Cardiac septum (tissue), 1 donor: ENCODE measurements around the gene USP22. TPM values are rescaled to one million over a fixed set of nuclear protein-coding genes. Genes with fewer than 3 reads are reported as not detected.
"Not testable (repeated sequence)": the region's sequence is repeated elsewhere in the genome, so short reads cannot be mapped to it uniquely, and the experiment has no call there.

ENCODE experiments used
- DNase-seq: peaks from one replicate; pipeline ENCODE4 v3.0.0-alpha.2; 2020; ENCODE audit warnings: low spot score
- intact Hi-C: fragments of 100-400 bp; cut with DNase I; formaldehyde crosslinking; loops from one replicate; pipeline ENCODE4 v1.14.0; 2022
- total RNA-seq: library from RNA; stranded (reverse); fragmentation: NEBNext Ultra II Directional; extraction: Animal tissue kit (Norgen Biotek cat#: 25700); gene quantifications from one replicate; pipeline ENCODE4 v1.2.1, GENCODE V29; 2021
- donor health status: DM: no; HTN: no; CAD: no.

USP22 gene
- total RNA-seq, 1 donor from 2014 or later, result 200 TPM

DNA sequence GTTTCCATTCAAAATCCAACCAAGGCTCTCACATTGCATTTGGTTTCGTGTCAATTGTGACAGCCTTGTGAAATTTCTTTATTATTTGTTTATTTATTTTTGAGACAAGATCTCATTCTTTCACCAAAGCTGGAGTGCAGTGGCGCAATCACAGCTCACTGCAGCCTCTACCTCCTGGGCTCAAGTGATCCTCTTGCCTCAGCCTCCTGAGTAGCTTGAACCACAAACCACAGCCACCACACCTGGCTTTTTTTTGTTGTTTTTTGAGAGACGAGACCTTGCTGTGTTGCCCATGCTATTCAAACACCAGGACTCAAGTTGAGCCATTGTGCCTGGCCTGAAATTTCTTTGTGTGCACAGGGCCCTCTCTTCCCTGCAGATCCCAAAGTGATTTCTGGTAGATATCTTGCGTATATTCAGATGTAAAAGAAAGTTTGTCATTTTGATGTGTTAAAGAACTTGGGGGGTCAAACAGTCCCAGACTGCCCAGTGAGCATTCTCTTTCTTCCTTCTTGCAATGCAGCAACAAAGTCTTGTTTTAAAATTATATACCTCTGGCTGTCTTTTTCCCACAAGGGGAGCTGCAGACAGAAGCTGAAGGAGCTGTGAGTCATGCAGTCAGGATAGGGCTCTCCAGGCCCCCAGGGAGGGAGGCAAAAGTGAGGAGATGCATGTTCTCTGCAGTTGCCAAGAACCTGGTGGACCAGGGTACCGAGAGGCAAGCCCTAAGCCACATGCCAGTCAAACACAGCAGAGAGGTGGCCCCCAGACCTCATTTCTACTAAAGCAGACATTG lies 15.5 kb upstream of the USP22 start:
- DNase-seq, result no peak
- intact Hi-C loops, result no loop called here

DNA sequence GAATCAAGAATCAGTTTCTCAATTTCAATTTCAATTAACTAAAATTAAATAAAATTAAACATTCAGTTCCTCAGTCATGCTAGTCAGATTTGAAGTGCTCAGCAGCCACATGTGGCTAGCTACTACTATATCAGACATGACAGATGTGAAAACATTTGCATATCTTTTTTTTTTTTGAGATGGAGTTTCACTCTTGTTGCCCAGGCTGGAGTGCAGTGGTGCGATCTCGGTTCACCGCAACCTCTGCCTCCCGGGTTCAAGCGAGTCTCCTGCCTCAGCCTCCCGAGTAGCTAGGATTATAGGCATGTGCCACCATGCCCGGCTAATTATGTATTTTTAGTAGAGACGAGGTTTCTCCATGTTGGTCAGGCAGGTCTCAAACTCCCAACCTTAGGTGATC lies 10.2 kb upstream of the USP22 start:
- intact Hi-C loops, DNase-seq: not testable (repeated sequence)

DNA sequence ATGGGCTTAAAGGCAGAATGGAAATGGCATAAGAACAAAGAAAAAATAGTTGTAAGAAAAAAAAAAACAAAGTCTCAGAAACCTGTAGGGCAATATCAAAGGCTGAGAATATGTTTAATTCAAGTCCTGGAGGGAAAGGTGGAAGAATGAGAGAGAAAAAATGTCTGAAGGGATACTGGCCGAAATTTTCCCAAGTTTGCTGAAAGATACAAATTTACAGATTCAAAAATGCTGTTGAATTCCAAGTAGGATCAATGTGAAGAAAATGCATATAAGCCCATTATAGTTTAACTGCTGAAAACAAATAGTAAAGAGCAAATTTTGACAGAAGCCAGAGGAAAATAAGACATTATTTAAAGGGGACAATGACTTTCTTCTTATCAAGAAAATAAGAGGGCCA lies 6.6 kb upstream of the USP22 start:
- DNase-seq, result no peak
- intact Hi-C loops, result no loop called here

DNA sequence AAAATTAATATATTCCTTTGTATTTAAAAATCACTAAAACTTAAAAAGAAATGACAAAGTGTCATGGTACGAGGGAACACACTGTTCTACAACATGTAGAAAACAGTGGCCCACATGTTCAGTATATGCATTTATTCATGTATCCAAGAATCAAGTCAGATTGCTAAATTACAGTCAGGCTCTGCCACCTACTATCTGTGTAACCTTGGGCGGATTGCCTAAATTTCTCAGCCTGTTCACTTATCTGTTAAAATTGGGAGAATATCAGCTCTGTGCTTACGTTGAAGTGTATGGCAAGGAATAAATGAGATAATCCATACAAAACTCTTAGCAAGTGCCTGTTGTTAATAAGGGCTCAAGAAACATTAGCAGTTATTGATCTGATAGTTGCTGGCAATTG lies 3.4 kb upstream of the USP22 start:
- DNase-seq, result no peak
- intact Hi-C loops, result no loop called here

DNA sequence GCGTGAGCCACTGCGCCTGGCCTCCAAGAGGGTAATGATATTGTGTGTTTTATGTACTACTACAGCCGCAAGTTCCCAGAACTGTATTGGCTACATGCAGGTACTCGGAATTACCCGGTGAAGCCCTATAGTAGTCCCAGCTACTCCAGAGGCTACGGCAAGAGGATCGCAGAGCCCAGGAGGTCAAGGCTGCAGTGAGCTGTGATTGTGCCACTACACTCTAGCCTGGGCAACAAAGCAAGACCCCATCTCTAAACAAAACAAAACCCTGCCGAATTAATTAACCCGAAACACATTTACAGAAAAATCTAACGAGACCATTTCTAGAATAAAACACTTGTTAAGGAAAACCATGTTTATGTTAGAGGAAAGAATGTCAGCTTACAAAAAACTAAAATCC lies 2.2 kb upstream of the USP22 start:
- no peak for DNase-seq
- intact Hi-C loops, result loop anchor here (5.0 kb wide), 3 partner anchors 48 to 167 kb away; partner anchors contain the start of gene TMEM11

DNA sequence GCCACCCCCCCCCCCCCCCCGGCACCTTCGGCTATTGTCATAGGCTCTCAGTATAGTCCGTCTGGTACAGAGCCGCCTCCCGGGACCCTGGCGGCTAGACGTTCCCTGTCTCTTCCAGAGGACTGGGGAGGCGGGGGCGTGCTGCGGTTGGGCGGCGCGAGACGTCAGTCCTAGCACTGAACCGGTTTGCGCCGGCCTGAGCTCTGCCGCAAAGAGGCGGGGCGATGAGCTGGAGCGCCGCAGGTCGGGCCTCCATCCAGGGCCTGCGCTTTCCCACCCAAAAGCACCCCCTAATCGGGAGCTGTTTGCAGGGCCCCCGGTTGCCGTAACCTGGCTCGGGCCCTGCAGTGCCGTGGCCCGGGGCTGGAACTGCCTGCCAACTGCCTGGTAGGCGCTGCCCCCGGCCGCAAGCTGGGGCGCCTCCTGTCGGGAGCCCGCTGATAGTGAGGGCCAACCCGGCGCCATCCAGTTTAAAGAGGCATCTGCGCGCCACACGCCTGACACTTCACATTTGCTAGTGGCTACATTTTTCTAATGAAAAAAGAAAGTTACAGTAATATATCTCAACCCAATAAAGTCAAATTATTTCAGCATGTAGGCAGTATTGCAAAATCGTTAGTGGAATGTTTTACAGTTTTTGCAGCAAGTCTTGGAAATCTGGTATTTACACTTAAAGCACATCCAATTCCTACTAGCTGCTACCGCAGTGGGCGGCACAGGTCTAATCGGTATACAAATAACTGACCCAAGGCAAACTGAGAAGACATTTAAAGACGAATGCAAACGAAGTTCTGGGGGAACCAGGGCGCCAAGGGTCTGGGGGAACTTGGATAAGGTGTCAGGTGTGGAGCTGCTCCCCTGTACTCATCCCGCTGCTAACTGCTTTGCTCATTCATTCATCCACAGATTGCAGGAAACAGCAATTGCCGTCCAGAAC lies 753 bp upstream of the USP22 start:
- intact Hi-C loops, result loop anchor here (2.0 to 5.0 kb wide), 5 partner anchors 46 to 243 kb away; partner anchors contain the start of gene TMEM11
- DNase-seq, result peak; percentile 98

DNA sequence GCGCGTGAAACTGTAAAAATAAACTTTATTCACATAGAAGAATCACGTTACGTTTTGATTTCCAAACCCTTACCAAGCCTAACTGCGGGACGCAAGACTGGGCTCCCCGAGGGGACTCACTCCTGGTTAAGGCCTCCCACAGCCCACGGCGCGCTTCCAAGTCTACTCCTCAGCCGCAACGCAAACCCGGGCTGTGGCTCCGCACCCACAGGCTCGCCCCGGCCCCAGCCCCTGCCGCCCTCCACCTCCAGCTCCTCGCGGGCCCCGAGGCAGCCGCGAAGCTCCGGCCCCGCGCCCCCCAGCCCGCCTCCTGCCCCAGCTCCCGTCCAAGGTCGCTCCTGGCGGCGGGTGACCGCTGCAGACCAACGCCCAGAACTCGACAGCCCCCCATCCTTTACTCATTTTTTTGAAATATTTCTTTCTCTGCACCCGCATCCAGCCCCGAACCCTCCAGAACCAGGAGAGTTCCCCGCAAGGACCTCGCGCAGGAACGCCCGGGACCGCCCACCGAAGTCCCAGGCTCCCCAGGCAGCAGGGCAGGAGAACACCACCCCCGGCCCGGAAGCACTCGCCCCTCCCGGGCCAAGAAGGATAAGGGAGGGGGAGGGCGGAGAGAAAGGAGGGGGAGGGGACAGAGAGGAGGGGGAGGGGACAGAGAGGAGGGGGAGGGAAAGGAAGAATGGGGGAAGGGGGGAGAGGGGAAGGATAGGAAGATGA lies 912 bp downstream of the USP22 start:
- intact Hi-C loops, result loop anchor here (2.0 to 5.0 kb wide), 5 partner anchors 45 to 245 kb away; partner anchors contain the start of gene TMEM11
- peak; percentile 92 for DNase-seq

DNA sequence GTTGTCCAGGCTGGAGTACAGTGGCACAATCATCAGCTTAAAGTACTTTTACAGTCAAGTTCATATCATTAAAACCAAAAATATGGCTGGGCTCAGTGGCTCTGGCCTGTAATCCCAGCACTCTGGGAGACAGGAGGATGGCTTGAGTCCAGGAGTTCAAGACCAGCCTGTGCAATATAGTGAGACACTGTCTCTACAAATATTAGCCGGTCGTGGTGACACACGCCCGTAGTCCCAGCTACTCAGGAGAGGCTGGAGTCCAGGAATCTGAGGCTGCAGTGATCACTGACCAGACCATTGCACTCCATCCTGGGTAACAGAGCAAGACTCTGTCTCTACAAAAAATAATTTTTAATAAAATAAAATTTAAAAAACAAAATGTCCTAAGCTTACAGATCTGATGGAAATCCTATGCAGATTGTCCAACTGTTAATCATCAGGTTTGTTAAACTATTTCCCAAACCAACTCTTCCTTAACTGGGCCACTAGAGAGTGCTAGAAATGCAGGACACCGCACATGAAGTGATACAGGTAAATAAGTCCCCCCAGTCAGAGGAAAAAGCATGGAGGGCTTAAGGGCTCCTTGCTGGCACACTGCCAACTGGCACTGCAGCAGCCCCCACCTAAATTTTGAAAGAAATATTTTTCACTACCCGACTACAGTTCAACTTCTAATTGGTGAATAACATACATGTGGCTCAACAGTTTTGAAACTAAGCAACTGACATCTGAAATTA lies 2.8 kb downstream of the USP22 start:
- no peak for DNase-seq

DNA sequence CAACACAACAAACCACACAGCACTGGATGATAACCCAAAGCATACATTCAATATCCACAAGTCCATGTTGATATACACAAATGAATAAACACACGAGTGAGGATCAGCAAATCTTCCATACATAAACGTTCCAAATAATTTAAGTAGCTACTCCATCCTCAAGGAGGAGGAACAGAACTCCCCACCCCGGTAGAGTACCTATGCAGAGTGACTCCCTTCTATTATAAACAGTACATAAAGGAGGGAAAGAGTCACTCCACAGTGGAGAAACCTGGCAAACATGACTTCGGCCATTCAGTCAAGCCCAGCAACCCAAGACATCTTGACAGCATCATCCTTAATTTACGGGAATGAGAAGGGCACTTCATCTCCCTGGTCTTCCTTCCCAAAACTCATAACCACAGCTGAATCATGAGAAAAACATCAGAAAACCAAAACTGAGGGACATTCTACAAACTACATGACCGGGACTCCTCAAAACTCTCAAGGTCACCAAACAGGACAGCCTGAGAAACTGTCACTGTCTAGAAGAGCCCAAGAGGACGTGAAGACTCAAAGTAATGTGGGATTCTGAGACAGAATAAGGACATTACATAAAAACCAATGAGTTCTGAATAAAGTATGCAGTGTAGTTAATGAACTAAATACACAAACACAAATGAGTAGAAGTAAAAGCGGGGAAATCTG lies 5.6 kb downstream of the USP22 start:
- intact Hi-C loops, result no loop called here

More for the DNA sequence above, 2.8 kb downstream of the USP22 start:
- intact Hi-C loops, result loop anchor here (5.0 kb wide), 3 partner anchors 43 to 172 kb away; partner anchors contain the start of gene TMEM11

DNA sequence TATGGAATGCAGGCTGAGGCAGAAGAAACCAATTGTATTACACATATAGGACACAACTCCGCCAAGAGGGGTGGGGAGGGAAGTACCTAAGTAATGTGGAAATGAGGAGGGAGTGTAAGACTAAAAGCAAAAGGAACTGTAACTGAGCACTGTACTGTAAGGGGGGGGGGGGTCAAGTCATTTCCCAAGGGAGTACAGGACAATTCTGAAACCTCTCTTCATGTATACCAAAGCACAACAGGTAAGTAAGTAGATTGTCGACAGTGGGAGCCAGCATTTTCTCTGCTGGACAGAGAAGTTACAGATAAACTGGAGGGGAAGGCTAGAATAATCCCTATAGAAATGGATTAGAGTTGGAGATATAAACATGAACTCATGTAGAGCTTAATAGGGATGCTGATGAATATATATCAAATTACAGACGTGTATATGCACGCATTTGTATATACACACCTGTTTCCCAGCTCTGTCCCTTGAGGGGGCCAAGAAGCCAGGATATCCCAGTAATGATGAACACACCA lies 6.4 kb downstream of the USP22 start:
- intact Hi-C loops, result no loop called here
- DNase-seq, result no peak

More for the DNA sequence above, 5.6 kb downstream of the USP22 start:
- DNase-seq, result no peak

DNA sequence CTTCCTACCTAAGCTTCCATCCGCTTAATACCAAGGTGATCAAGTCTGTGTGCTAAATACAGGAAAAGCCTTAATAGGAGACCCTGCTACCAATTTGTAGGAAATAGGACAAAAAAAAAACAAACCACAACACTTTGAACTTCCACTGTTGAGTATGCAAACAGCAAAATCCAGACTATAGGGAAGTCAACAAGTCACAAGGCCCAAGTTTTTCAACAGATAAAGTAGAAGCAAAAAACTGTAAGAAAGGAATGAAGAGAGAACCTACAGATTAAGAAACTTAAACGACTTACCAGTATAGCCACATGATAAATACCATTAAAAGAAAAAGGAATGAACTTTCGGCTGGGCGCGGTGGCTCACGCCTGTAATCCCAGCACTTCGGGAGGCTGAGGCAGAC lies 7.4 kb downstream of the USP22 start:
- intact Hi-C loops, result no loop called here
- no peak for DNase-seq

DNA sequence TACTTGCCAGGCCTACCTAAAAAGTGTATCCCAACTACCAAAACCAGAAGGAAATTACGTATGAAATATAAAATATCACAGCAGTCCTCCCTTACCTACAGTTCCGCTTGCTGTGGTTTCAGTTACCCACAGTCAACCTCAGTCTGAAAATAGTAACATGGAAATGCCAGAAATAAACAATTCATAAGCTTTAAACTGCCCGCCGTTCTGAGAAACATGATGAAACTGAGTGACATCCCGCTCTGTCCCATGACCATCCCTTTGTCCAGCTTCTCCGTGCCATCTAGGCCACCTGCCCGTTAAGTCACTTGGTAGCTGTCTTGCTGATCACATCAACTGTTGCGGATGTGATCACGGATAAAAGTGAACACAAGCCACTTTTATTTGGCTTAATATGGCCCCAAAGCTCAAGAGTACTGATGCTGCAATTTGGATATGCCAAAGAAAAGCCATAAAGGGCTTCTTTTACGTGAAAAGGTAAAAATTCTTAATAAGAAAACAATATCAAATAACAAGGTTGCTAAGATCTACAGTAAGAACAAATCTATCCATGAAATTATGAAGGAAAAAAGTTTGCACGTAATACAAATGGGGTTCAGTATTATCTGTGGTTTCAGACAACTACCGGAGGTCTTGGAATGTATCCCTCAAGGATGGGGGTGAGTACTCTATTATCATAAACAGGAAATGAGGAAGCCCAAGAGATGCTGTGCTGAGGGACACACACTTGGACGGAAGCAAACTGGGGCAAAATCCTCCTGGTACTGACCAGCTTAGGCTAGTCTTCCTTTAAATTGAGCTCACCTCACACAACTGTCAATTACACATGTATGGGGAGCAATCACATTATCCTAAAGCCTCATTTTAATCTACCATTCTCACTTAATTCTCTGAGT lies 8.2 kb downstream of the USP22 start:
- no peak for DNase-seq
- intact Hi-C loops, result no loop called here

DNA sequence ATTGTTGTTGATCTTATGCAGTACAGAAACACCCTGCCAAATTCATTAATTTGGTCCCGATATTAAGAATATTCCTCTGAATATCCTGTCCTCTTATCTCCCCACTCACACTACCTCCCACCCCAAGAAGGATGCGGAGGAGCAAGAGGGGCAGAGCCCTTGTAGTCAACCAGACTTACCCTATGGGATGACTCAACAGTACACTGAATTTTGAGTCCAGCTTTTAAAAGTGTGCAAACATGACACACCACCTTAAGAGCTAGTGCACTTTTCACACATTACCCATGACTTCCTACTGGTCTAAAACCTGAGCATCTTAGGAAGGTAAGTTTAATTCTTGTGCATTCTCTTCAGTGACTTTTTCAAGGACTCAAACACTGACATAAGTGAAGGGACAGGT lies 9.5 kb downstream of the USP22 start:
- DNase-seq, result no peak
- intact Hi-C loops, result no loop called here

DNA sequence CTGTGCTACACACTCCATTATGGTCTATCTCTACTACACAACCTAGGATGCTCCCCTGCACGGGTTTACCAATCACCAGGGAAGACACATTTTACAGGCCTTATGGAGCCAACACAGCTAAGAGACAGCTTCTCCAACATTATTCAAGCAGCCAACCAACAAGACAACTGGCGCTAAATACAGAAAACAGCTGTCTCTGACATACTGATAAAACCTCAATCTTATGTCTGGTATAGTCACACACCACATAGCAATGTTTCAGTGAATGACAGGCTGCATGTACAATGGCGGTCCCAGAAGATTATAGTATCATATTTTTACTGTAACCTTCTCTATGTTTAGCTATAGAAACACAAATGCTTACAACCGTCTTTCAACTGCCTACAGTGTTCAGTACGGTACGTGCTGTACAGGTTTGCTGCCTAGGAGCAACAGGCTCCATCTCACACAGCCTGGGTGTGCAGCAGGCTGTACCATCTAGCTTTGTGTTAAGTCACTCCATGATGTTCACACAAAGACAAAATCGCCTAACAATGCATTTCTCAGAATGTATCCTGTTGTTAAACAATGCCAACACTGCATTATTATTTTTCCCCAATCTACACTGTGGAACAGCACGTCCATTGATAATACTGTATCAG lies 10.9 kb downstream of the USP22 start:
- intact Hi-C loops, result no loop called here
- DNase-seq, result no peak

DNA sequence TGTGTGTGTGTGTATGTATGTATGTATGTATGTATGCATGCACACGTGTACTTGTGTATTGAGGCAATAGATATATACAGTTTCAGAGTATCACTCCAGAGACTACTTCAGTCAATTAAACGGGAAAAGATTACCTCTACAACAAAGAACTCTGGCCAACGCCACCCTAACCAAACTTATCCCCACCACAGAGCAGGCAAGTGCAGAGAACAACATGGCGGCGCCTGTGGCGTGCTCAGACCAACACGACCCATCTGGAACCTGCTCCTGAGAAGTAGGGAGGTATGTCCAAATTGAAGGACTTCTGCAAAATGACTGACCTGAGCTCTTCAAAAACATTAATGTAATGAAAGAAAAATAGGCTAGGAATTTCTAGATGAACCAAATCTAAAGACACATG lies 12.4 kb downstream of the USP22 start:
- DNase-seq, result no peak
- intact Hi-C loops, result no loop called here

DNA sequence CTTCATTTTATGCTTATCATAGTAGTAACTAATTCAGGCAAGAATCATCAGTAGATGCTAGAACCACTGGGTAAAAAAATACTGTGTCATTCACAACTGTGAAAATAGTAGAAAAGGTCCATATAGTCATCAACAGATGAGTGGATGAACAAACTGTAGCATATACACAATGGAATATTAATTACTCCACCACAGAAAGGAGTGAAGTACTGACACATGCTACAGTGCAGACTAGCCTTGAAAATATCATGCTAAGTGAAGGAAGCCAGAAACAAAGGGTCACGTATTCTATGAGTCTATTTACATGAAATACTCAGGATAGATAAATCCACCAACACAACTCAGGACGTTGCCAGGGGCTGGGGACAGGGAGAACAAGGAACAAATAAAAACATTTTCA lies 13.3 kb downstream of the USP22 start:
- no peak for DNase-seq
- intact Hi-C loops, result no loop called here

DNA sequence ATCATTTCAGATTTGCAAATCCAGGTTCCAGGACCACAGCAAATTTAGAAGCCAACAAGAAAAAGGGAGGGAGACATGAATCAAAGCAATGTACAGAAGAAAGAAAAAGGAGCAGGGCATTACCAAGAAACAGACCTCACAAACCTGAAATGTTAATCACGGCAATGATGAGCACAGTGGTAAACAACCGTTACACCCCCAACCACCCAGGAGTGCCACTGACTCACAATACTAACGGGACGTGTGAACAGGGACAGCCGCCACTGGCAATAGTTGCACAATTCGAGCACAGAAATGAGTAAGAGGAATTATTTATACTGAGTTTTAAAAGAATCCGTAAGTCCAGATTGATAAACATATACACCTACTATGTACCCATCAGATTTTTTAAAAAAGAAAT lies 13.8 kb downstream of the USP22 start:
- intact Hi-C loops, result no loop called here
- DNase-seq, result no peak
